GM18858 (cell line): ENCODE results near the gene TXNRD2.
"Not testable (repeated sequence)": the region's sequence is repeated elsewhere in the genome, so short reads cannot be mapped to it uniquely, and the experiment has no call there.

Experiments
- ATAC-seq: cut with Tn5 transposase; IDR thresholded peaks from one replicate; pipeline ENCODE4 v1.9.1; 2021; ENCODE audit not compliant: unreplicated experiment

The TXNRD2 gene

GRCh38 chr22:19907902-19908301 is 33.7 kb downstream of the TXNRD2 start:
- not testable (repeated sequence) for ATAC-seq

GRCh38 chr22:19906864-19907263 is 34.8 kb downstream of the TXNRD2 start:
- not testable (repeated sequence) for ATAC-seq

- ATAC-seq = no peak
These were observed 36.0 kb downstream of the TXNRD2 start for GRCh38 chr22:19905347-19906276.

GRCh38 chr22:19904935-19905334 is 36.7 kb downstream of the TXNRD2 start:
- no peak for ATAC-seq

- ATAC-seq = no peak
These were observed 37.3 kb downstream of the TXNRD2 start for GRCh38 chr22:19904174-19904856.

- ATAC-seq = no peak
These were observed 38.1 kb downstream of the TXNRD2 start for GRCh38 chr22:19903513-19903912.

- no peak for ATAC-seq
These were observed 38.6 kb downstream of the TXNRD2 start for GRCh38 chr22:19903031-19903430.

- no peak for ATAC-seq
These were observed 39.3 kb downstream of the TXNRD2 start for GRCh38 chr22:19902245-19902715.

GRCh38 chr22:19901577-19902244 is 39.9 kb downstream of the TXNRD2 start:
- ATAC-seq = no peak

- no peak for ATAC-seq
These were observed 40.7 kb downstream of the TXNRD2 start for GRCh38 chr22:19900707-19901436.

GRCh38 chr22:19898831-19899567 is 42.6 kb downstream of the TXNRD2 start:
- no peak for ATAC-seq

- no peak for ATAC-seq
These were observed 43.5 kb downstream of the TXNRD2 start for GRCh38 chr22:19898145-19898544.

GRCh38 chr22:19897726-19898125 is 43.9 kb downstream of the TXNRD2 start:
- no peak for ATAC-seq

GRCh38 chr22:19896665-19897355 is 44.8 kb downstream of the TXNRD2 start:
- no peak for ATAC-seq

- ATAC-seq = no peak
These were observed 46.3 kb downstream of the TXNRD2 start for GRCh38 chr22:19895160-19895849.

- ATAC-seq = no peak
These were observed 48.3 kb downstream of the TXNRD2 start for GRCh38 chr22:19893363-19893762.

- no peak for ATAC-seq
These were observed 48.7 kb downstream of the TXNRD2 start for GRCh38 chr22:19892925-19893324.

GRCh38 chr22:19892257-19892879 is 49.2 kb downstream of the TXNRD2 start:
- no peak for ATAC-seq
